GM19438 (cell line): ENCODE measurements around the gene TBC1D19.
"Not testable (repeated sequence)": the region's sequence is repeated elsewhere in the genome, so short reads cannot be mapped to it uniquely, and the experiment has no call there.

Experiments used
- ATAC-seq: cut with Tn5 transposase; IDR thresholded peaks from one replicate; pipeline ENCODE4 v1.9.1; 2021; ENCODE audit warnings: low read depth; ENCODE audit not compliant: unreplicated experiment

TBC1D19 gene

DNA sequence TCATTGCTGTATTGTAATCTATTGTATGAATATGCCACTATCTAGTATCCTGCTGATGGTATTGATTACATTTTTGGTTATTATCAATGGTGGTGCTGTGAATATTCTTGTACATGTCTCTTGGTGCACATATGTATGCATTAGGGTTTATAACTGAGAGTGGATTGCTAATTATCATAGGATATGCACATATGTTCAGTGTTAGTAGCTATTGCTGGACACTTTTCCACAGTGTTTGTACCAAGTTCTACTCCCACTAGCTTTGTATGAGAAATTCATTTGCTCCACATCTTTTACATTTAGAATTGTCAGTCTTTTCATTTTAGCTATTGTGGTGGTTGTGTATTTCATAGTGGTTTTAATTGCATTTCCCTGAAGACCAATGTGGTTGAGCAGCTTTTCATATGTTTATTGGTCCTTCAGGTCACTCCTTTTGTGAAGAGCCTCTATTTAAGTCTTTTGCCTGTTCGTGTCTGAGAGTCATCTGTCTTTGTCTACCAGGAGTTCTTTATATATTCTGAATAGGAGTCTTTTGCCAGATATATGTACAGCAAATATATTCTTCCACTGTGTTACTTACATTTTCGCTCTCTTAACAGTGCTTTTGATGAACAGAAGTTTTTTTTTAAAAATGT lies 87.1 kb downstream of the TBC1D19 start:
- no peak for ATAC-seq

DNA sequence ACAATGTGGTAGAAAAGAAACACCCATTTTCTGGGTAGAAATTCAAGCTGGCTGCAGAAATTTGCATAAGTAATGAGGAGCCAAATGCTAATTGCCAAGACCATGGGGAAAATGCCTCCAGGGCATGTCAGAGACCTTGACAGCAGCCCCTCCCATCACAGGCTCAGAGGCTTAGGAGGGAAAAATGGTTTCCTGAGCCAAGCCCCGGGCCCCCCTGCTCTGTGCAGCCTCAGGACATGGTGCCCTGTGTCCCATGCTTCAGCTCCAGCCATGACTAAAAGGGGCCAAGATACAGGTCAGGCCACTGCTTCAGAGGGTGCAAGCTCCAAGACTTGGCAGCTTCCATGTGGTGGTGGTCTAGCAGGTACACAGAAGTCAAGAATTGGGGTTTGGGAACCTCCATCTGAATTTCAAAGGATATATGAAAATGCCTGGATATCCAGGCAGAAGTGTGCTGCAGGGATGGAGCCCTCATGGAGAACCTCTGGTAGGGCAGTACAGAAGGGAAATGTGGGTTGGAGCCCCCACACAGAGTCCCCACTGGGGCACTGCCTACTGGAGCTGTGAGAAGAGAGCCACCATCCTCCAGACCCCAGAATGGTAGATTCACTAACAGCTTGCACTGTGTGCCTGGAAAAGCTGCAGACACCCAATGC lies 95.3 kb downstream of the TBC1D19 start:
- ATAC-seq = not testable (repeated sequence)

DNA sequence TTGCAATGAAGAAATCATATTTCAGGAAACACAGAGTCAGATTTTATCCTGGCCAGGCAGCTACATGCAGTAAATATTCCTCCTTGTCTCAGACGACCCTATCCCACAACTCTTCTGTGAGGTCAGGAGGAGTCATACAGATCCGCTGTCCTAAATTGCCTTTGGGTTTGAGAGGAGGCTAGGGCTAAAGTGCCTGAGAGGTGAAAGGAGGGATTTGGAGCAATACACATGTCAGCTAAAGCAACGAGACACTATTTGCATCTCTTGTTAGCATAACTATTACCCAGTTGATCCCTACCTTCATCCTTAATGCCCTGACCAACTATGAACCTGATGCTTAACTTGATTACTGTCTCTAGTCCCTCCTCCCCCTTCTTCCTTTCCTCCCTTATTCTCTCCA lies 98.6 kb downstream of the TBC1D19 start:
- ATAC-seq = no peak

DNA sequence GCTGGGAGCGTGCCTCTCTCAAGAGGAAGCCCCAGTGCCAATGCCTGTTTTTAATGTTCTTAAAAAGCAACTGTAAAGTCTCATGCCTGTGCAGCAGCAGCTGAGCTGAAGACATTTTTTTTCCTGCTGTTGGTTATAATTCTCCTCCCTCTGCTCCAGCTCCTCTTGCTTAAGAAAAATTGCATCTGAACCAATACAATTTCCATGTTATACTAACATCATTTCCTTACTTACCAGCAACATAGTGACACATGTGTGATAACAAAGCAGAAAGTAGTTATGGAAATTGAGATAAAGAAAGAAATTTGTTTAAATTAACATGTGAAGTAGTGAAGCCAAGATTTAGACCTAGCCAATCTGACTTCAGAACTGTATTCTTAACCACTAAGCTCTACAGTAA lies 101.4 kb downstream of the TBC1D19 start:
- no peak for ATAC-seq

DNA sequence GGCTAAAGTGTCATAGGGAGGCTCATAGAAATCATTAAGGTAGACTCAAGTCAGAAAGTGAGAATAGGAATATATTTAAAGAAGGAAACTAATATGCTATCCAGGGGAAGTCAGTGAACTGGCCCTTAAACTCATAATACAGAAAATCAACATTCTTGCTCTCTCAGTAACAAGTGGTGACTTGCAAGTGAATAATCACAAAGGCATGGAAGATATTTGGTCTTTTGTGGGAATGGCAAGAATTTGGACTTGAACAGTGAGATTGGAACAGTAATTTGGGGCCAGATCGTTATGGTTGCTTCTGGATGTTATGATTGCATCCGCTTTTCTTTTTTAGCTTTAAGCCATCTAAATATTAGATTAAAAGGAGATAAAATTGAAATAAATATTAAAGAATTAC lies 103.8 kb downstream of the TBC1D19 start:
- ATAC-seq = no peak

GRCh38 chr4:26690506-26690905 lies 106.6 kb downstream of the TBC1D19 start:
- no peak for ATAC-seq

DNA sequence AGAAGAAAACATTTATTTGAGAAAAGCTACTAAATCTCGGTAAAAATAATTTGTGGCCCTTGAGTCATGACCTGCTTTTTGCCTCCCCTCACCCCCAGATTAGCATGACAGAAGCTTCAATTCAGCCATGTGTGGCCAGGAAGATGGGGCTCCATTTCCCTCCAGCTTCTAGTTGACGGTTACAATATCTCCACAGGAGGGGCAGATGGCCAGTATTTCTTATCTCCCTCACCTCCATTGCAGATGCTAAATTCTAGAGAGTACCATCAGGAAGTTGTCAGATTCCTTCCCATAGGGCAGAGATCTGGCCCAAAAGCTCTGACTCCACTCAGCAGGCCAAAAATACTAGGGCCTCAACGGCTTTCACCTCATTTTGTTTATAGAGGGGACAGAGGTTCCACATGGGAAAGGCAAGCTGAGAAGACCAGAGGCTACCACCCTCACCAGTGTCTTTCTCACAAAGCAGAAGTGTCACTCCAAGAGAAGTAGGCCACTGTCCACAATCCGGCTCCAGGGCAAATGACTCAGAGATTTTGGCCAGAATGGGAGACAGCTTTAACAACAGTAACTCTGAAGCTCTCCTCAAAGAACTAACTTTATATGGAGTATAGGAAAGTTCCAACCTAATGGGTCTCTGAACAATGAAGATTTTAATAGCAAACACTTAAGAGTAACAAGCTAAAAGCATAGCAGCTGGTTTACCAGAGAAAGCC lies 108.3 kb downstream of the TBC1D19 start:
- ATAC-seq = no peak

GRCh38 chr4:26694131-26694530 lies 110.2 kb downstream of the TBC1D19 start:
- not testable (repeated sequence) for ATAC-seq

GRCh38 chr4:26700110-26700509 lies 116.2 kb downstream of the TBC1D19 start:
- ATAC-seq = no peak

DNA sequence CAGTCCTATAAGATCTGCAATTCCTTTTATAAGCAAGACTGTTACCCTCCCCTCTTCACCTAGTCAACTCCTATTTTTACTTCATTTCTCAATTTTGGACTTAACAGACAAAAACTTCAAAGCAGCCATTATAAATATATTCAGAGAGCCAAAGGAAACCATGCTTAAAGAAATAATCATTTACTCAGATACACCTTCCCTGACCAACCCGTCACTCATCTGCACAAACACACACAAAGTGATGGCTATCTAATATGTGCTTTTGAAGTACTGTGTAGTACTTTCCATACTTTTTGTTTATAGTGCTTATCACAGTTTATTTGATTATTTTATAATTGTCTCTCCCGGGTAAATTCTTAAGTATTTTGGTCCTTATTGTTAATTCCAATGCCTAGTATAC lies 117.2 kb downstream of the TBC1D19 start:
- no peak for ATAC-seq

- no peak for ATAC-seq
Measured at GRCh38 chr4:26701786-26702227, 117.9 kb downstream of the TBC1D19 start.

DNA sequence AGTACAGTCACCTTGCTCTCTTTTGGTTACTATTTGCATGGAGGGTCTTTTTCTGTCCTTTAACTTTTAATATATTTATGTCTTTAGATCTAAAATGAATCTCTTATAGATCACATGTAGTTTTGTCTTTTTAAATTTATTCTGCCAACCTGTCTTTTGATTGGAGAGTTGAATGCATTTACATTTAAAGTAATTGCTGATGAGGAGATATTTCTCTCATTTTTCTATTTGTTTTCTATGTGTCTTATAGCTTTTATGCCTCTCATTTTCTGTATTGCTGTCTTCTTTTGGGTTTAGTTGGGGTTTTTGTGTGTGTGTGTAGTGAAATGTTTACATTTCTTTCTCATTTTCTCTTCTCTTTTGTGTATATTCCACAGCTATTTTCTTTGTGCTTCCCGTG lies 123.5 kb downstream of the TBC1D19 start:
- ATAC-seq = no peak

DNA sequence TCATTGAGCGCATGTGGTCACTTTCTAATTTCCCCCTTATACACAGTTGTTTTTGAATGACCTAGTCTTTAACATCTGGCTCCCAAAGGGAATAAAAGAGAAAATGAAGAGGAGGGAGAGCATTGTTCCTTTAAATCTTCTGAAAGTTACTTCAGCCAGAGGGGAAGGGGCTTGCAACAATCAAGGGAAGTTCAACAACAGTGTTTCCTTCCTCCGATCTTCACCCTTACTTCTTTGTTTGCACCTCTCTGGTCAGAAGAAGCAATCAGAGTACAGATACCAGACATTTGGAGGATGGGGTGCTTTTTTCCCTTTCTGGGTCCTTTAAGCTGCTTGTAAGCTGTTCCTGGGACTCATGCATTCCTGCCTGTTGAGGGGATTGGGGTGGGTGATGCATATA lies 125.4 kb downstream of the TBC1D19 start:
- ATAC-seq = no peak

DNA sequence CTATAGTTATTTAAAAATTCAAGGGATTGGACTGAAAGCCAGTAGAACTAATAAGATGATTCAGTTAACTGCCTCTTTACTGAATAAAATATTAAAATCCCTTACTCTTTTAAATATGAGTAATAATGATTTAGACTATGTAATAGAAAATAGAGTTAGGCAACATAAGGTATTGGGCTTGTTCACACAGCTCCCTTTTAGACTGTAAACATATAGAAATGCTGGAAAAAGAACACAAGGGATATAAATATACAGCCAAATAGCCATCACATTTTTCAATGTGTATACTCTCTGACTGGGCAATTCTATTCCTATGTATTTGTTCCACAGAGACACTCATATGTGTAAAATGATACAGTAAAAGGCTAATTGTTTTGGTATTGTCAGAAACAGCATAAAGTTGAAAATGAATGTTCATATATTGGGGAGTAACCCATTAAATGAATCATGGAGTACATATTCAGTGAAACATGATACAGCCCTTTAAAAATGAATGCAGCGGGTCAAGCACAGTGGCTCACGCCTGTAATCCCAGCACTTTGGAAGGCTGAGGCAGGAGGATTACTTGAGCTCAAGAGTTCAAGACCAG lies 129.8 kb downstream of the TBC1D19 start:
- ATAC-seq = no peak

- no peak for ATAC-seq
Measured at GRCh38 chr4:26715636-26716242, 131.9 kb downstream of the TBC1D19 start.

GRCh38 chr4:26717332-26717731 lies 133.4 kb downstream of the TBC1D19 start:
- no peak for ATAC-seq

DNA sequence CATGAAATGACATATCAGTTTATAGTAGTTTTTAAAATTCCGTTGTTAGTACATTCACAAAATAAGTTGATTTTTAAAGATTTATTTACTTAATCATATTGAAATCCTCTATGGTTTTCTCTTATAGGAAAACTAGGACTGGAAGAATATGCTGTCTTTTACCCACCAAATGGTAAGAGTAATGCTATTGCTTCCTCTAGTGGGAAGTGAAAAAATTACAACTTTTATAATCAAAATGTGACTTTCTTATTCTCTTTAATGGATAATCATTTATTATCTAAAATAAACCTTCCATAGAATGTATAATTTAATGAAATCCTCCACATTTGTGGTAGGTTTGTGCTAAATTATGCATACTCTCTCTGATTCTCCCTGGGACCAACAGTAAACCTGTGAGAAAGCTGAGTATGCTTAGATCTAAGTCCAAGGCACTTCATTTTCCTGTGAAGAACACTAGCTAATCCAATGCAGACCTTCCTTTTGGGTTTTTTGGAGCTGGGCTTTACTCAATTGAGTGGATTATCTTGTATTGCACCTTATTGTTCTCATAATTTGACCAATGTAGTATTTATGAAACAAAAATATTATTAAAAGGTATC lies 136.2 kb downstream of the TBC1D19 start:
- no peak for ATAC-seq

GRCh38 chr4:26721685-26722084 lies 137.8 kb downstream of the TBC1D19 start:
- ATAC-seq = no peak

- ATAC-seq = peak; percentile 88
Measured at GRCh38 chr4:26723216-26723615, 139.3 kb downstream of the TBC1D19 start.

DNA sequence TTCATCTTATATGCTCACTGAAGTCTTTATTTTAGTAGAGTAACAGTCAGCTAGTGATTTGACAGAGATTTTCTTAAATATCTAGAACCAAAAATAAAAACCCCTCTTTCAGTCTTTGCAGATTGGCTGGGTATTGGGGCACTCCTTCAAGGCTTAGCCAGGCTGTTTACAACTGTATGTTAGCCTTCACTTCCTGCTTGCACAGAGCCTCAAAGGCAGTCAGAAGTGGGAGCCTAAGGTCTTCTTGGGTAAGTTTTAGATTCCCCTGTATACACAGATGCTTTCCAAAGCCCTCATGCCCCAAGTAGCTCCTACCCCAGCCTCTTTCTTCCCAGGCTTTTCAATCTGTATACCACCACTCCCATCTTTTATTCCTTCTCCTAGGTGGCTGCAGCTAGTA lies 140.7 kb downstream of the TBC1D19 start:
- no peak for ATAC-seq
